ENCODE data around the gene DMC1.

DNA sequence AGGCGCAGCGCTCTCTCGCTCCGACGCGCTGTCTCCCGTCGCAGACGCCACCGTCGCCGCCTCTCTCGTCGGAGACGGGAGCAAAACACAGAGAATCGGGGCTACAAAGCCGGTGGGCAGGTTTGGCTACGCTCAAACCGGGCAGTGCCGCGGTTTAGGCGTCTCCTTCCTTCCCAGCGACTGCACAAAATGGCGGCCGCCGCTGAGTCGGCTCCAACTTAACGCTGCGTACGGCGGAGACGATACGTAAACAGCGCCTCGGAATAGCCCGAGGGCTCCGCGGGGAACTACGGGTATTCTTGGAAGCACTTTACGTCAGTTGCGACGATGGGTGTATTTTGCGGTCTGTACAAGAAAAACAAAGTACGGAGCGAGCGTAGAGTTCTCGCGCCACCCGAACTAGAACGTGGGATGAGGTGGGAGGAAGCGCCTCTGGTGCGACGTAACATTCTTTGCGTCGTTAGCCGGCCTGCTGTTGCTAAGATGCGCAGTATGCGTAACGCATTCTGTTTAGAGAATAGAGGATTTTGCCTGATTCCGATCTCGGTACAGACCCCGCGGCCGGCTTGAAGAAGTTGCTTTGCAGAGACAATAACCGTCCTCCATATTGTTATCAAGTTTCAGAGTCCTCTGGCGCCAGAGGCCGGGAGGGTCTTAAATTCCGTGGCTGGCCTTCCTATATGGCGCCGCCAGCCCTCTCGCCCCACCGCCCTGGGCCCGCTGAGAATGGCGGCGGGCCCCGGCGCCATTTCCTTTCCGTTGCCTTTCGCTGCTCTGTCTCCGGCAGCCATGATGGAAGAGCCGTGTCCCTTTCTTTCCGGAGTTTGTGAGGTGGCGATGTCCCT, 63.6 kb downstream of the DMC1 start, which contains the start of gene DDX17:
- TF ChIP-seq, protein P1, sequence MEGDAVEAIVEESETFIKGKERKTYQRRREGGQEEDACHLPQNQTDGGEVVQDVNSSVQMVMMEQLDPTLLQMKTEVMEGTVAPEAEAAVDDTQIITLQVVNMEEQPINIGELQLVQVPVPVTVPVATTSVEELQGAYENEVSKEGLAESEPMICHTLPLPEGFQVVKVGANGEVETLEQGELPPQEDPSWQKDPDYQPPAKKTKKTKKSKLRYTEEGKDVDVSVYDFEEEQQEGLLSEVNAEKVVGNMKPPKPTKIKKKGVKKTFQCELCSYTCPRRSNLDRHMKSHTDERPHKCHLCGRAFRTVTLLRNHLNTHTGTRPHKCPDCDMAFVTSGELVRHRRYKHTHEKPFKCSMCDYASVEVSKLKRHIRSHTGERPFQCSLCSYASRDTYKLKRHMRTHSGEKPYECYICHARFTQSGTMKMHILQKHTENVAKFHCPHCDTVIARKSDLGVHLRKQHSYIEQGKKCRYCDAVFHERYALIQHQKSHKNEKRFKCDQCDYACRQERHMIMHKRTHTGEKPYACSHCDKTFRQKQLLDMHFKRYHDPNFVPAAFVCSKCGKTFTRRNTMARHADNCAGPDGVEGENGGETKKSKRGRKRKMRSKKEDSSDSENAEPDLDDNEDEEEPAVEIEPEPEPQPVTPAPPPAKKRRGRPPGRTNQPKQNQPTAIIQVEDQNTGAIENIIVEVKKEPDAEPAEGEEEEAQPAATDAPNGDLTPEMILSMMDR (conservative IDR thresholded peaks at IDR 0.05 in 1 of 2, IDR thresholded peaks at IDR 0.05 in 1 of 2; ENCODE audit: extremely low read depth in 1 of 2, insufficient read depth in 1 of 2, low read depth in 1 of 2, low read length in 2 of 2): no peak
- TF ChIP-seq EZH2 (IDR thresholded peaks at IDR 0.05; ENCODE audit: borderline replicate concordance, low read length): no peak
